Nucleus accumbens (tissue), 56 donors: ENCODE results near the gene CRIM1.

Experiments used
- DNase-seq, 56 donors: peaks; one replicate each; lab custom pipeline; 2025; lab: John Stamatoyannopoulos, UW

The CRIM1 gene

DNA sequence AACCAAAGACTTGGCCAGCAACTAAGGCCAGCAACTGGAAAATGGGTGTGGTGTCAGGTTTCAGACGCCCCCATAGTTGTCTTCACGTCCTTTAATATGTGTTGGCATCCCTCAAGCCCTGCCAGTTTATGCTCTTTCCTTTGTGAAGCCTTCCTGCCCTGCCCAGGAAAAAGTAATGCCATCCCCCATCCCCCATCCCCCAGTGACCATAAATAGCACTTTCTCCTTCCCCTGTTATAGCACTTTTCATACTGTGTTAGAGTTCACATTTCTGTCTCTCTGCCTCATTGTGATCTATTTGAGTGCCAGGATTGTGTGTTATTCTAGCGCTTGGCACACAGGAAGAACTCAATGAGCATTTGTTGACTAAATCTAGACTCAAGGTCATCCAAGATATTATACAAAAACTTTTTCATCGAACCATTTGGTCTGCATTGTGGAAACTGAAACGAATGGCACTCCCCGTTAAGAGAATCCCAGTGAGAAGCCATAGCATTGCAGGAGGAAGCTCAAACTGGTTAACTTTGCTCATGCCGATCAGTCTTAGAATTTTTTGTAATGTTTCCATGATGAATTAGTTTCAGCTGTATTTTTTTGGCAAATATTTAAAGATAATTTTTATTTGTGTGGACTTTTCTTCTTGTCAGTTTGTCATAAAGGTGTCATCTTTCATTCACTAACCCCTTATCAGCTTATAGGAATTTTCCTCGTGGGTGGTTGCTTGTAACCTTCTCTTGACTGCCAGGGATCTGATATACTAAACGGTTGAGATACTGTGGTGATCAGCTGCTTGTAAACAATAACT, 15.7 kb downstream of the CRIM1 start:
- no peak for DNase-seq

GRCh38 chr2:36371928-36372391, 16.4 kb downstream of the CRIM1 start:
- no peak for DNase-seq

DNA sequence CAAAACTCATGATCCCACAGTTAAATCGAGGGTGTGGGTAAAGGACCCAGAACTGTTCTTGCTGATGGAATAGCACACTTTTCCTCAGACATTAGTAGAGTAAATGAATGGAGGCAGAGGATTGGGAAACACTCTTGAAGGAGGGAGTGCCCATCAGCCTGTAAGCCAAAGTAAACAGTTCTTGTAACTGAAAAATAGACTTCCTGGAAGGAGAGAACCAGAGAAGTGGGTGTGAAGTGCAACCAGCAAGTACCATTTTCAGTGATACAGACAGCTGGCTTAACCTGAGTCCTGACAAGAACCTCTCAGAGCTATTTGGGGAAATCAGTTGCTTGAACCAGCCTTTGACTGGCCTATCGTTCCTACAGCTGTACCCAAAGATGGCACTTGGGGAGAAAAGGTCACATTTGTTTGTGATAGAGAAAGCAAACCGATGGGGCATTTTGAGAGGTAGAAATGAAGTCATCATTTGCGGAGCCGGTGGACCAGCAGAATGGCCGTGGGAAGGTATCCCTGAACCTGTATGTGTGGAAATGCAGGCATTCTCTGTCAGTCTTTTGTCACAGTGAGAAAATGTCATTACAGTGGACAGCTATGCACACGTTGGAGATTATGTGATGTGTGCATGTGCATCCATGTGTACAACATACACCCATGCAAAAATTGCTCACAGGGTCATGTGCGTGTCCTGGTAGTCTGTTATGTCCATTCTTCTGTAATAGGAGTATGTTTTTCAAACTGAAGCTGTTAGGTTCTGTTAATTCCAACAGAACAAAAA, 17.8 kb downstream of the CRIM1 start:
- no peak for DNase-seq

GRCh38 chr2:36374585-36374984, 19.0 kb downstream of the CRIM1 start:
- DNase-seq: no peak

DNA sequence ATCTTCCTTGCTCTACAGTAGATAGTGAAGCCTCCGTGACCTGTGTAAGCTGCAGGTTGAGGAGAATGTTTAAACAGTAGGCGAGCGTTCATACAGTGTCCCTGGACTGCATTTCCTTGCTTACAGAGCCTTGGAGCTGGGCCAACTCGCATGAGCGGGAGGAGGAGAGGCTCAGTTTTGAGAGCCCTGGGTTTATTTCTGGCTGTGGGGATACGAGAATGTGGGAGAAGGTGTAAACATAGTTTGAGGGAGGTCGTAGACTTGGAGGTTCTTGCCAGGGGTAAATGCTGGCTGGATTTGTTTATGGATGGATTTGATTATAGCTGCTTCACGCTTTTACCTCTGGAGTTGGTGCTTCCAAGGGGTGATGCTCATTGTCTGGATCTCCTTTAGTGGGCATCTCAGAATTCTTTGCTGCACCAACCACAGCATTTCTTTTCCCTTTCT, 20.8 kb downstream of the CRIM1 start:
- peak in 11 of 56 donors; percentile 8 to 60 (median 33) for DNase-seq

GRCh38 chr2:36376992-36377738, 21.6 kb downstream of the CRIM1 start:
- no peak for DNase-seq

DNA sequence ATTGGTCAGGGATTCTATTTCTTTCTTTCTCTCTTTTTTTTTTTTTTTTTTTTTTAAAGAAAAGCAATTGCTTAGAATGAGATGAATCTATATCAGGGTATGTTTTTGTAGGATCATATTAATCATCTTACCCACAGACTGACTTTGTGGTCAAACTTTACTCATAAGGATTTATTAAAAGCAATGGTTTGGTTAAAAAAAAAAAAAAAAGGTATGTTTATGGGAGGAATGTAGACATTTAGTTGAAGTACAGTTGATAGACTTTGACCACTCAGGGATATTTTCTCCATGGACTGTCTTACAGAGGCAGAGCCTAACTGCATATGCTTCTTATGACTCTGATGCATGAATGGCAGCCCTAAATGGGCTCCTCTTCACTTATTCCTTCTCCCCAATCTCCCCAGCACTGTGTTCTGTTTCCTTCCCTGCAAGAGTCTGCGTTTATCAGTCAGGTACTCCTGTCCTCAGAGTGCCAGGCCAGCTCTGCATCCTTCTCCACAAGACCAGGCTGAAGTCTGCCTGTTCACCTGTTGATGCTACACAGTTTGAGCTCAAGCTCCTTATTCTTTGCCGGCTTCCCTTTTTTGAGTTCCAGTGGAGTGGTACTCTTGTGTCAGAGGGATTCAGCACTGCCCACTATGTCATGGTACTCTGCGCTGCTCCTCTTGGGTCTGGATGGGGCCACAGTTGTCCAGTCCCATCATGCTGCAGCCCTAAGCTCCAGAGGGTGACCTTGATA, 24.3 kb downstream of the CRIM1 start:
- no peak for DNase-seq

GRCh38 chr2:36380624-36381481, 25.3 kb downstream of the CRIM1 start:
- DNase-seq: no peak

- no peak for DNase-seq
Measured at GRCh38 chr2:36381993-36382392, 26.4 kb downstream of the CRIM1 start.

DNA sequence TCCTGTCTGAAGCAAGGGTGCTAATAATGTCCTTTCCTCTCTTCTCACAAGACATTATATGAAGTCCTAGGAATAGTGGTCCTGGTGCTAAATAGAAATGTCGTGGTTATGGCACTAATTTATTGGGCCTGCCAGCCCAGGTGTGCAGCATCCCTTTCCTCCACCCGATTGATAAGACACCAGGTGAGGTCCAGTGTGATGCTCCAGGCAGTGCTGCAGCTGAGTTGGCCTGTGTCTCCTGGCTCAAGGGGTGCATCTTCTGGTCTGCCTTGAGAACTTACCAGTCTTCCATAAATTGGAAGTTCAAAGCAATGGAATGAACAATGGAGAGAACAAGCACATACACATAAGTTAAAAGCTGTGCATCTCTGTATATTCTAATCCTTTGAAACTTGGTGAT, 26.9 kb downstream of the CRIM1 start:
- DNase-seq: no peak

DNA sequence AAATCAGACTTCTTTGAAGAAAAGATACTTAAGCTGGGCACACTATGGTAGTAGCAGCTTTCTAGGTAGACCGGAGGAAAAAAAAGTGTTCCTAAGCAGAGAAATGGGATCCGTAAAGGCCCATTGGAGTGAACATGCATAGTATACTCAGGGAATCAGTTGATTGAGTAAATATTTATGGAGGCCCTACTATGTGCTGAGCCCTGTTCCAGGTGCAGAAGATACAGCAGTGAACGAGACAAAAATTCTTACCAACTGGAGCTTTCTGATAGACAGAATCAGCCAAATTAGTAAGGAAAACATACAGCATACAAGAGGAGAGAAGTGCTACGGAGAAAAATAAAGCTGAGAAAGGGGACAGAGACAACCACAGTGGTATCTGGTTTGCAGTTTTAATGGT, 28.1 kb downstream of the CRIM1 start:
- DNase-seq: no peak

GRCh38 chr2:36384454-36384853, 28.9 kb downstream of the CRIM1 start:
- DNase-seq: no peak

- DNase-seq: no peak
Measured at GRCh38 chr2:36385603-36386002, 30.0 kb downstream of the CRIM1 start.

- DNase-seq: no peak
Measured at GRCh38 chr2:36387258-36387916, 31.8 kb downstream of the CRIM1 start.

DNA sequence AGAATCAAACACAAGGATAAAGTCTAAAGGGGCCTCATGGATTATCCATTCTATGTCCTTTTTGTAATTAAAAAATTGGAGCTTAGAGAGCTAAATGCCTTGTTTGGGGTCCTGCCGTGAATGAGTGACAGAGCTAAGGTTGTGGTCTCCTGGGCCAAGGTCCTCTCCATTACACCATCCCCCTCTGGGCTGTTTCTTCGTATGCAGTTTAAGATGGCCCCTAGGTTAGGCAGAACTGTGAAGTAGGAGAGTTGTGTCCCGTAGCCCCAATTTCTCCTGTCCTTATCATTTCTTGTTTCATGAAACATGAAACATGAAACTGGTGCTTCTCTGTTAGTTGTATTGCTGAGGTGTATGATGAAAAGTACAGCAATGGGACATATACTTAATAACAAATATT, 32.9 kb downstream of the CRIM1 start:
- DNase-seq: no peak

- DNase-seq: no peak
Measured at GRCh38 chr2:36389091-36389564, 33.5 kb downstream of the CRIM1 start.

DNA sequence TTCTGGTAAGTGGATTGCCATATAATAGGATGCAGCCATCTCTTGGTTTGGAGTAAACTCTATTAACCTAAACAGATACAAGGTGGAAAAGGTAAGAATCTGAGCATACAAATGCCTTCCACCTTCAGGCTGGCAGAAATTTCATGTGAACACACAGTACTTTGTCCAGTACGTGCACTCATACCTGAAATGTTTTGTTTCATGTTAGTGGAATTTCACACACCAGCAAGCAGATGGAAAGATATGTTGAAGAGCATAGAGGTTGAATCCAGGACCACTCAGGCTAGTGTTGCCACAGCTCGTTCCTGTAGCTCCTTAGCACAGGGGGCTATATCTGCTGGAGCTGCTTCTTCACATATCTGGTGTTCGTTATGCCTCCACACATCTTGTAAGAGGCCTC, 34.0 kb downstream of the CRIM1 start:
- no peak for DNase-seq

DNA sequence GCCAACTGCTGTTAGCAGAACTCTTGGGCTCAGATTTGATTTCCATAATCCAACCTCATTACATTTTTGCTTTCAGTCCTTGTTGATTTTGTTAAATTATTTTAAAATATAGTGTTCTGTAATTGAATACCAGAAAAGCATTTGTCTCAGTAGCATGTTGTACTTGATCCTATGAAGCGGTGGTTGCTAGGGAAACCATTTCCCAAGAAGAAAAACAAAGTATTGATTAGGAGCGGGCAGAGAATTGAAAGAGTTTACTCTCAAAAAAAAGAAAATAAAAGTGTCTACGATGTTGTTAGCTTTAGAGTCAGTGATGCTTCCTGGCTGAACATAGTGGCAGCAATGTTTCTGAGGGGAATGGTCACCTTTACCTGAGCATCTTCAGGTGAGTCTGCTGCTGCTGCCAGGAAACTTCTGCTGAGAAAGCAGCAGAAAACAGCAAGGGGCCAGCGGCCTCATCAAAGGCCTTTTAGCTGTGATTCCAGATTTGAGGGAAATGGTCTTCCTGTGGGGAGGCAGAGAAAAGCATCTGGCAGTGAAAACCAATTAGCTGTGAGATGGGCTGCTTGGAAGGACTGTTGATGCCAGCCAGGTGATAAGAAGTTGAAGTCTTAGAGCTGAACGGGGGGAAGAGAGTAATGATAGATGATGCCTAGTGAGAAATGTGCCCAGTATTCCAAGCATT, 37.1 kb downstream of the CRIM1 start:
- no peak for DNase-seq
